LNCaP clone FGC (cell line): ENCODE data around the gene CILP.

Experiments
- DNase-seq: peaks from one replicate; pipeline ENCODE4 v3.0.0-alpha.2; 2011; ENCODE audit warnings: low read depth
- H3K4me3 ChIP-seq: 2 replicates; pipeline ENCODE4 v1.5.1; 2011; ENCODE audit warnings: mild to moderate bottlenecking, low read depth, low read length, control low read depth
- TF ChIP-seq, protein P1 (sequence below): IDR thresholded peaks from 2 replicates; pipeline ENCODE4 v1.5.1; 2012; ENCODE audit warnings: mild to moderate bottlenecking; ENCODE audit not compliant: control insufficient read depth, insufficient read depth; ENCODE audit errors: extremely low read depth

CILP gene

DNA sequence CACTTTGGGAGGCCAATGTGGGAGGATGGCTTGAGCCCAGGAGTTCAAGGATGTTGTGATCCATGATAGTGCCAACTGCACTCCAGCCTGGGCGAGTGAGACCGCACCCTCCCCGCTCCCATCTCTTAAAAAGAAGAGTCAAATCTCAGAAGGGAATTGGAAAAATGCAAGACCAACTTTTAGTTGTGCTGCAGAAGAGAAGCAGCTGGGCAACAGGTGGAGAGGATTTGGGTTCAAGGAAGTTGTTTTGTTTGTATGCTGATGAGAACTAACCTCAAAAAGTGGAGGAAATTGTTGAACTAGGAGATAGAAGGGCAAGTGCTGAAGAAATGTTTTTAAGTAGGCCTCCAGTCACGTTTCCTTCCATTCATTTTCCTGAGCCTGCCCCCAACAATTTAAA, 64.8 kb downstream of the CILP start:
- no peak for DNase-seq
- H3K4me3 ChIP-seq: no peak overlapping the region
- TF ChIP-seq, protein P1, sequence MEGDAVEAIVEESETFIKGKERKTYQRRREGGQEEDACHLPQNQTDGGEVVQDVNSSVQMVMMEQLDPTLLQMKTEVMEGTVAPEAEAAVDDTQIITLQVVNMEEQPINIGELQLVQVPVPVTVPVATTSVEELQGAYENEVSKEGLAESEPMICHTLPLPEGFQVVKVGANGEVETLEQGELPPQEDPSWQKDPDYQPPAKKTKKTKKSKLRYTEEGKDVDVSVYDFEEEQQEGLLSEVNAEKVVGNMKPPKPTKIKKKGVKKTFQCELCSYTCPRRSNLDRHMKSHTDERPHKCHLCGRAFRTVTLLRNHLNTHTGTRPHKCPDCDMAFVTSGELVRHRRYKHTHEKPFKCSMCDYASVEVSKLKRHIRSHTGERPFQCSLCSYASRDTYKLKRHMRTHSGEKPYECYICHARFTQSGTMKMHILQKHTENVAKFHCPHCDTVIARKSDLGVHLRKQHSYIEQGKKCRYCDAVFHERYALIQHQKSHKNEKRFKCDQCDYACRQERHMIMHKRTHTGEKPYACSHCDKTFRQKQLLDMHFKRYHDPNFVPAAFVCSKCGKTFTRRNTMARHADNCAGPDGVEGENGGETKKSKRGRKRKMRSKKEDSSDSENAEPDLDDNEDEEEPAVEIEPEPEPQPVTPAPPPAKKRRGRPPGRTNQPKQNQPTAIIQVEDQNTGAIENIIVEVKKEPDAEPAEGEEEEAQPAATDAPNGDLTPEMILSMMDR: no peak
